IPS-18c (cell line): ENCODE results near the gene IPO4.

Experiments
- H3K4me3 ChIP-seq: 2 replicates; pipeline ENCODE4 v1.7.0; 2013; ENCODE audit warnings: low read depth, mild to moderate bottlenecking, low read length, moderate library complexity; ENCODE audit not compliant: insufficient read depth
- H3K9me3 ChIP-seq: one replicate; pipeline ENCODE4 v1.6.1; 2013; ENCODE audit warnings: mild to moderate bottlenecking, low read length, moderate library complexity; ENCODE audit not compliant: control insufficient read depth, insufficient read depth

The IPO4 gene

GRCh38 chr14:24131549-24131966, 57.1 kb downstream of the IPO4 start:
- Histone ChIP-seq H3K4me3 (no peak overlapping the region), H3K9me3 (no peaks in the 10 kb centered on the region)

- H3K4me3 ChIP-seq, result no peak overlapping the region
- H3K9me3 ChIP-seq, result no peaks in the 10 kb centered on the region
Observed at GRCh38 chr14:24130717-24131548, 57.7 kb downstream of the IPO4 start.

- Histone ChIP-seq H3K4me3 (no peak within 1 kb of the TSS), H3K9me3 (no peaks in the 10 kb centered on the region)
Observed at GRCh38 chr14:24130380-24130716, 58.3 kb downstream of the IPO4 start, which contains the start of gene FITM1. FITM1 (plus strand) TSS chr14:24130659; CDS start chr14:24131564, 905 bp downstream.
